Measurements from ENCODE around the gene PRSS12. TPM values are rescaled to one million over a fixed set of nuclear protein-coding genes. Genes with fewer than 3 reads are reported as not detected.

PRSS12 gene
- total RNA-seq, 1 donor from 2014 or later = 0.83 TPM

GRCh38 chr4:118360106-118360505 lies 7.3 kb upstream of the PRSS12 start:
- DNase-seq (ENCODE audit: low spot score) = no peak
- ATAC-seq = no peak

- no peak for DNase-seq (ENCODE audit: low spot score)
- no peak for ATAC-seq
Observed at GRCh38 chr4:118357601-118358000, 4.8 kb upstream of the PRSS12 start.

- no peak for ATAC-seq
- DNase-seq (ENCODE audit: low spot score) = no peak
Observed at GRCh38 chr4:118356731-118357130, 3.9 kb upstream of the PRSS12 start.

- DNase-seq (ENCODE audit: low spot score) (no peak), ATAC-seq (no peak)
Observed at GRCh38 chr4:118356111-118356510, 3.3 kb upstream of the PRSS12 start.

DNA sequence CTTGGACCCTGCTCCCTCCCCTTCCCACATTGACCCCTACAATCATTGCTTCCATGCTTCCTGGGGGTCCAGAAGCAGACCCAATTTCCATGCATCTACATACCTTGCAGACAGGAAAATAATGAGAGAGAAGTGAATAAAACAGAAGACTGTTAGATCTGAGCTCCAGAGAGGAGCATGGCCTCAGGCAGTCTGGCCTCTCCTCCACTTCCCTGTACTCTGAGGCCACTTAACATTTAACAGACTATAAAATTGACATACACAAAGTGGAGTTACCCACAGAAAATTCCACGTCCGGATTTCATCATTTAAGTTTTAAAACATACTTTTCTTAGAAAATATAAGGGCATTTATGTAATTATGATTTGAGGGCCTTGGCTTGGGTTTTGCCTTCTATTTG lies 2.1 kb upstream of the PRSS12 start:
- DNase-seq (ENCODE audit: low spot score) (no peak), ATAC-seq (no peak)

- DNase-seq (ENCODE audit: low spot score) (no peak), ATAC-seq (no peak)
Observed at GRCh38 chr4:118353534-118354030, 779 bp upstream of the PRSS12 start.

- DNase-seq (ENCODE audit: low spot score) = peak; percentile 63
- peak; percentile 78 for ATAC-seq
Observed at GRCh38 chr4:118351851-118352827, 664 bp downstream of the PRSS12 start.

- DNase-seq (ENCODE audit: low spot score) (no peak), ATAC-seq (no peak)
Observed at GRCh38 chr4:118350961-118351360, 1.8 kb downstream of the PRSS12 start.

DNA sequence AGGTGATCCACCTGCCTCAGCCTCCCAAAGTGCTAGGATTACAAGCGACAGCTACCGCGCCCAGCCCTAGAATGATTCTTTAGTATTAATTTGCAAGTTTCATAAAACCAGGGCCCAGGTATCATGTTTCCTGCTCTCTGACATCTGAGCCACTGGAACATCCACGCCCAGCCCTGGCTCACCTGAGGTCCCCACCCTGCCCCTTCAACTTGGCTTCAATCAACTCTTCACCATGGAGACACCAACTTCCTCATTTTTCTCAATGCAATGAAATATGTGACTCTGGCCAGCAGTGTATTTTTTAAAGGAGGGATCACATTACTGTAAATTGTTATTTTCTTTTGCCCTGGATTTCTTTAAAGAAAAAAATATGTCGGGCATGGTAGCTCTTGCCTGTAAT lies 3.9 kb downstream of the PRSS12 start:
- no peak for DNase-seq (ENCODE audit: low spot score)
- no peak for ATAC-seq

- DNase-seq (ENCODE audit: low spot score) (no peak), ATAC-seq (no peak)
Observed at GRCh38 chr4:118346495-118346894, 6.3 kb downstream of the PRSS12 start.

DNA sequence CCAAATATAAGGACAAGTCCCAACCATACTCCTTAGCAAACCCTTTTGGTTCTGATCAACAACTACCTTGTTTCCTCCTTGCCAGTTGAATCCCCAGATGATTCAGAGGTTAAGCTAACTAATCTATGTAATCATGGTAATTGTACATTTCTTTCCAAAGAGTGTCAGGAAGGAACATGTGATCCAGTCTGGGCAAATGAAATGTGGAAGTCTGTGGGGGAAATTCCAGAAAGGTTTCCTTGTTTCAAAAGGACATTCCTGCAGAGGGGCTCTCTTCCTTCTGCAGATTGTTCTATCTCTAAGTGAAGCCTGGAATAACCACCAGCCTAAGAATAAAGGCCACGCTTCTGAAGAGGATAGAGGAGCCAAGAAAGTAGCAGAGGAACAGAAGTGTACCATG lies 7.0 kb downstream of the PRSS12 start:
- no peak for DNase-seq (ENCODE audit: low spot score)
- ATAC-seq = no peak

DNA sequence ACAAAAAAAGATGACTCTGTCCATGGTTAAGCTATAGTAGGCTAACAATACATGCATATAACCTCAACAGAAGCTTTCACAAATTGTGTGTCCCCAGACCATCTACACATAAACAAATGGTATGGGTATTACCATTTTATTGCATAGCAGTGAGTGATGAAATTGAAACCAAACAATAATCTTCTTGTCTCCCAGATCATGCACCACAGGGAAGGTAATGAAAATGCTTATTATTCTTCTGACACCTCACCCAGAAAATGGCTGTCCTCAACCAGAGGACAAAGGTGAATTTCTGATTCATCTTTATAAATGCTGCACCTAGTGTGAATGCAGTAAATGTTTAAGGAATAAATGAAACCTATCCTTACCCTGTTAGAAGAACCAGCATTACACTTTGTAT lies 8.0 kb downstream of the PRSS12 start:
- ATAC-seq (no peak), DNase-seq (ENCODE audit: low spot score) (no peak)

DNA sequence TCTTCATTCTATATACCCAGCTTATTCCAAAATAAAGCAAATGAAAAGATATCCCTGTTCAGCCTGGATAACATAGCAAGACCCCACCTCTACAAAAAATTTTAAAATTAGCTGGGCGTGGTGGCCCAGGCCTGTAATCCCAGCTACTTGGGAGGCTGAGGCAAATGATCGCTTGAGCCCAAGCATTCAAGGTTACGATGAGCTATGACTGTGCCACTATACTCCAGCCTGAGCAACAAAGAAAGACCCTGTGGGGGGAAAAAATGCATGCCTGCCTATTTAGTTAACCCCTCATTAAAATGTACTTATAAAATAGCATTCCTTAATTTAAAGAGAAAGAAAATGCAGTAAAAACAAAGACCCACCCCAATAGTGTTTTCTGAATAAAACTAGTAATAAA lies 9.3 kb downstream of the PRSS12 start:
- no peak for ATAC-seq

DNA sequence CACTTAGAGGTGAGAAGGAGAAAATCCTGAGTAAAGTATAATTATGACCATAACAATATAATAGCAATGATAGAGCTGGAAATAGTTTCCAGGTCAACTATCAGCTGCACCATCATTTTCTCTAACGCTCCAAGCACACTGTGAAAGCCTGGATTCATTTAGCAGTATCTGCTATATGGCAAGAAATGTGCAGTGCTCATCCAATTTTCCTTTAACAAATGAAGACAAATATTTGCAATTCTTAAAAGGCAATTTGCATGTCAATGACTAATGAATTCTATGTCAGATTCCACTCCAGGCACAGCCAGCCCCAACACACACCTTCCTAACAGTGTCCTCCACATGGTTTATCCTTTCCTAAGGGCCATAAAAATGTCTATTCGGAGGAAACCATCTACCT lies 12.7 kb downstream of the PRSS12 start:
- DNase-seq (ENCODE audit: low spot score) (no peak), ATAC-seq (no peak)

More for the DNA sequence above, 9.3 kb downstream of the PRSS12 start:
- no peak for DNase-seq (ENCODE audit: low spot score)

DNA sequence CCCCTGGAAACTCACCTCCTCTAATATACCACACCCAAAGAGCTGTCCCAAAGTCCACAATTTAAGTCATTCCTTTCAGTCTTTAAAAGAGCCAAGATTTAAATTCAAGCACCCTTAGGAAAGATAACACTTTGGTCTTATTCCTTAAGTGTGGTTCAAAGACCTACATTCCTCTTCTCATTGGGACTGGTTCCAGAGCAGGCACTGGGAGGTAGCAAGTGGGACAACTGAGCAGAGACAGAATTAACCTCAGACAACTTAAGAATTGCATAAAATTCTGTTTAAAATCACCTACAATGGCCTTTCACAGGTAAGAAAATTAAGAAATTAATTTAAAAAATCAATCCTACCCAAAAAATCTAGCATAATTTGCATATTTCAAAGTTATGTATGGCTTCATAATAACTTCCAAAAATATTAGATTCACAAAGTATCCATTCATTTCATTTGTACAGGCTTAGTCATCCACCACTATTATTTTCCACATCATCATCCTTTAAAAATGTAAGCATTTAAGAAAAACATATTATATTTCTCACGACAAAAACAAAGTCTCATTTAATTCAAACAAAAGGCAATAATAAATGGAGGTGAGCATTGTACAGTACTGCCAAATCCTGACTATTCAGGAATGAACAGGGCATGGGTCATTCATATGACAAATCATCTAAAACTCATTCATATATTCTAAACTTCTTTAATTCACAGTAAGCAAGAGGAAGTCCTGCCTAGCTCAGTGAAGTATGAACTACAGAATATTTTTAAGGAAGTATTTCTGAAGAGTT lies 13.6 kb downstream of the PRSS12 start:
- DNase-seq (ENCODE audit: low spot score) (no peak), ATAC-seq (no peak)

DNA sequence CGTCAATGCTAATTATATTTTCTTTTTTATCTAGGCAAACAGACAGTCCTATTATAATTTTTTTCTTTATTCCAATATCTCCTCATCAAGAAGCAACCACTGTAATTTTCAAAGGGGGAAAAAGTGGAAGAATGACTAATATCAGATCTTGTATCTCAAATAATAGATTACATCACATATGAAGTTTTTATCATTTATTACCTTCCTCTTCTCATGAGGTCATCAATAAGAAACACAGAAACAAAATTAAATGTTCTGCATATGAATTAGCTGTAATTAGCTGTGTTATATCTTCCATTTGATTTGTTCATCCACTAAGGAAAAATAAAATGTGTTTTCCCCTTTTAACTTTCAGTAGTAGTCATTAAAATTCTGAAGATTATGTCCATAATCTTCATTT lies 14.3 kb downstream of the PRSS12 start:
- ATAC-seq (no peak), DNase-seq (ENCODE audit: low spot score) (no peak)

- ATAC-seq (no peak), DNase-seq (ENCODE audit: low spot score) (no peak)
Observed at GRCh38 chr4:118337954-118338353, 14.8 kb downstream of the PRSS12 start.

- ATAC-seq = no peak
- no peak for DNase-seq (ENCODE audit: low spot score)
Observed at GRCh38 chr4:118335774-118336173, 17.0 kb downstream of the PRSS12 start.

- DNase-seq (ENCODE audit: low spot score) (no peak), ATAC-seq (no peak)
Observed at GRCh38 chr4:118335324-118335723, 17.5 kb downstream of the PRSS12 start.

- ATAC-seq (no peak), DNase-seq (ENCODE audit: low spot score) (no peak)
Observed at GRCh38 chr4:118331352-118331751, 21.5 kb downstream of the PRSS12 start.

DNA sequence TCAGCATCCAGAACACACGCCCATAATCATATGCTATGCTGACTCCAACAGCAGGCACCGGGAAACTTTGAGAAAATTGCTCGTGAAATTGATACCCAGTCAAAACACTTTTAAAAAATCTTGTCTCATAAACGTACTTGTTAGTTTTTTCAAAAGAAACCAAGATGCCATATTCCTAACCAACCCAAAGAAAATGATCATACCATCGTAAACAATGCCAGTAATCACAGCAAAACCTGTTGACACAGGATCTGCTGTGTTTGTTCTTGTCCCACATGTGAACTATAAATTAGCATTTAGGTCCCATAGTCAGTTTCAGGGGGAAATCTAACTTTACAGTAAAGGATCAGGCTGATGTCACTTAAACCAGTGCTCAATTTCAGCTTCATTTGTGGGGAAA lies 23.0 kb downstream of the PRSS12 start:
- DNase-seq (ENCODE audit: low spot score) (no peak), ATAC-seq (no peak)

All from left lobe of liver (tissue), 2 donors.